Activated CD8-positive, alpha-beta memory T cell treated with anti-CD3 and anti-CD28 coated beads for 1 hour (primary cell): ENCODE data around the gene GPRIN1.
"Not testable (repeated sequence)": the region's sequence is repeated elsewhere in the genome, so short reads cannot be mapped to it uniquely, and the experiment has no call there.

Experiments used
- DNase-seq, 2 donors: peaks; one replicate each; pipeline ENCODE4 v3.0.0-alpha.2; 2020; ENCODE audit warnings: low read depth in 1 of 2; ENCODE audit errors: extremely low read depth in 1 of 2

Gene GPRIN1

DNA sequence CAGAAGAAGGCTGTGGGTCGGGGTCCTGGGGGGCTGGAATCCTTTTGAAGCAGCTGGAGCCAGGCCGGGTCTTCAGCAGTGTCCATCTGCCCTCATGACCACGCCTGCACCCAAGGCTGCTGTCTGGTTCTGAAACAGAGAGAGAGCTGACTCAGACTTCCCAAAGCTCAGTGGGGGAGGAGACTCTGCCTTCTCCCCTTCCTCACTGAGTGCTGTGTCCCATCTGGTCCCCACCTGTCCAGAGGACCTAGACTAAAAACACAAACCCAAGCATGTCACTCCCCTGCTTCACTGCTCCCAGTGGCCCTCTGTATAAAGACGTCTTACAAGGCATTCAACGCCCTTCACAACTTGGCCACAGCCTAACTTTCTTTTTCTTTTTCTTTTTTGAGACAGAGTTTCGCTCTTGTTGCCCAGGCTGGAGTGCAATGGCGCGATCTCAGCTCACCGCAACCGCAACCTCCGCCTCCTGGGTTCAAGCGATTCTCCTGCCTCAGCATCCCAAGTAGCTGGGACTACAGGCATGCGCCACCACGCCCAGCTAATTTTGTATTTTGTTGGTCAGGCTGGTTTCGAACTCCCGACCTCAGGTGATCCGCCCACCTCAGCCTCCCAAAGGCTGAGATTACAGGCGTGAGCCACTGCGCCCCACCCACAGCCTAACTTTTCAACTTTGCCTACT is 10.1 kb downstream of the GPRIN1 start:
- DNase-seq = not testable (repeated sequence)

DNA sequence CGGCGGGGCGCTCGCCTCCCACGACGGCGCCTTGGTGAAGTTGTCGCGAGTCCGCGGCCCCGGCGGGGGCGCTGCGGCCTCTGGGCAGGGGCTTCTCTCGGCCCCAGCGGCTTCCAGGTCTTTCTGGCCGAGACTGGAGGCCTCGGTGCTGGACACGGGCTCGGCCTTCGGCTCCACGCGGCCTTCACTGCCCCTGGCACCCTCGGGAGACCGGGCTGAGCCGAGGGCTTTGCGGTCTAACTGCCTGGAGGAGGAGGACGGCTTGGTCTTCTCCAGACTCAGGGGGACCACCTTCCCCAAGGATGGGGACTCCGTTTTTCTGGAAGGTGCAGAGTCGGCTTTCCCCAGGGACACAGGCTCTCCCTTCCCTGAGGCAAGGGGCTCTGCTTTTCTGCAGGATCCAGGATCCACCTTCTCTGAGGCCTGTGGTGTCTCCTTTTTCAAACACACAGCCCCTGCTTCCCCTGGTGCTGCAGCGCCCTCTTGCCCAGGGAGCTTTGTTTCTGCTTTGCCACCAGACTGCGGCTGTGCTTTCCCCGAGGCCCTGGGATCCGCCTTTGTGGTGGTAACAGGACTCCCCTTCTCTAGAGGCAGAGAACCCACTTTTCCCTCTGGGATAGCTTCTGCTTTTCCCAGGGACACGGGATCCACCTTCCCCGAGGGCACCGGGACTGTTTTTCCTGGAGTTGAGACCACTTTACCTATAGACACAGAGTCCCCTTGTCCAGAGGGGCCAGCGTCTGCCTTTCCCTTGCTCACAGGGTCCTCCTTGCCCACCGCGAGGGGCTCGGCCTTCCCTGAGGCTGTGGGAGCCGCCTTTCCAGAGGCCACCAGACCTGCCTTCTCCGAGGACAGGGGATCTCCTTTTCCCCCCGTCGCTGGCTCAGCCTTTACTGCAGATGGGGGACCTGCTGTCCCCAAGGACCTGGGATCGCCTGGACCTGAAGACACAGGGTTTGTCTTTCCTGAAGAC is 12.3 kb downstream of the GPRIN1 start:
- no peak for DNase-seq

DNA sequence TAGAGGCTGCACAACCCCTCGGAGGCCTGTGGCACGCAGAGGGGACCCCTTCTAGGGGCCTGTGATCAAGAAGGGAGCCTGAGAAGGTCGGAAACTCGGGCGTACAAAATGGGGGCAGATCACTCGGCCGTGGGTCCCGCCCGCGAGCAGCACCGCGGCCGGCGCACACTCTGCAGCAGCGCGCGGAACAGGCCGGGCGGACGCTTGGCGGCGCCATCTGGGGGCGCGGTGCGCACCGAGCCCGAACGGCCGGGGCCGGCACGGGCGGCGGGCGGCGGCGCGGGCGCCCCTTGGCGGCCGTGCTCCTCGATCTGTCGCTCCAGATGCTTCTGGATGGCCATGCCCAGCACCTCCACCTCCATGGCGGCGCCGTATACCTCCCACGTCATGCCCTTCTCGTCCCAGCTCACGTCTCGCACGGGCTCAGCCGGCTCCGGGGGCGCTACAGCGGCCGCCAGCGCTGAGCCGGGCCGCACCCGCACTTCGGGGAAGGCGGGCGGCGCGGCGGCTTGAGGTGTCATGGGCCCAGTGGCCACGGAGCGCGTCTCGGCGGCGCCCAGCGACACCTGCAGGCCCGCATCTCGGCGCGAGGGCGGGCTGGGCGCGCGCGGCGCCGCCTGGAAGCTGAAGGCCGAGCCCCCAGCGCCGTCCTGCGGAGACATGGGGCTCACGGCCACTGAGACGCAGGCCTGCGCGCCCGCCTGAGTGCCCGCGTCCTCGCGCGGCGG is 13.1 kb downstream of the GPRIN1 start:
- peak; percentile 27 to 51 for DNase-seq

DNA sequence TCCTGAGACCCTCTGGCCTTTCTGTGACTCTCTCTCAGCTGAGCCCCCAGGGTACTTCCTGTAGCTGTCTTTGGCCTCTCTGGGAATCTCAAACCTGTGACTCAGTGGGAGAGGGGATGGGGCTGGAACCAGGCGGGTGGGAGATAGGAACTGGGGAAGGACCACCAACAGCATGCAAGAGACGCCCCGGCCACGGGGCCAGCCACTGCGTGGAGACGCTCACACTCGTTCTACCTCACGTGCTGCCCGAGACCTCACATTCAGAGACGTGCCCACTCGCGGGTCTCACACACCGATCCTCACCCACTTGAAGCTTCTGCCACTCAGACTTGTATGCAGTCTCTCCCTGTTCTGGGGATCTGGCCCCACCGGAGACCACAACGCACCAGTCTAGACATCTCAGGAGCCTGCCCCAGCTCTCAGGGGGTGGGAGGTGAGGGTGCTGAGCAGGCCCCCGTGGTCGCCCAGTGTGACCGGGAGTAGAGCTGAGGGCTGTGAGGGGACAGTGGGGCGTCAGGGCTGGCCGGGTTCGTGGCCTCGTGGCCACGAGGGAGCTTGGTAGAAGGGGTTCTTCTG is 13.8 kb downstream of the GPRIN1 start:
- no peak for DNase-seq

DNA sequence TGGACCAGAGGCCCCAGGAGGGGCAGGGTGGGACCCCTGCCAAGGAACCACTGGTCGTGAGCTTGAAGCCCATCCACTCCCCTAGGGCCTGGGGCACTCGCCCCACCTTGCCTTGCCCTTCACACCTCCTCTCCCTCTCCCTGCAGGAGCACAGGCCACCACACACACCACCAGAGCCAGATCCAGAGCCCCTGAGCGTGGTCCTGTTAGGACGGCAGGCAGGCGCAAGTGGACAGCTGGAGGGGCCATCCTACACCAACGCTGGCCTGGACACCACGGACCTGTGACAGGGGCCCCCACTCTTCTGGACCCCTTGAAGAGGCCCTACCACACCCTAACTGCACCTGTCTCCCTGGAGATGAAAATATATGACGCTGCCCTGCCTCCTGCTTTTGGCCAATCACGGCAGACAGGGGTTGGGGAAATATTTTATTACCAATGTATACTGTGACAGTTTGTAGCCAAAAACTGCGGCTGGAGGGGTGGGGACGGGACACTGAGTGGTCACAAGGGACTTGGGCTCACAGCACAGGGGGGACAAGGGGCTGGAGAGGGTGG is 14.5 kb downstream of the GPRIN1 start:
- DNase-seq = no peak

DNA sequence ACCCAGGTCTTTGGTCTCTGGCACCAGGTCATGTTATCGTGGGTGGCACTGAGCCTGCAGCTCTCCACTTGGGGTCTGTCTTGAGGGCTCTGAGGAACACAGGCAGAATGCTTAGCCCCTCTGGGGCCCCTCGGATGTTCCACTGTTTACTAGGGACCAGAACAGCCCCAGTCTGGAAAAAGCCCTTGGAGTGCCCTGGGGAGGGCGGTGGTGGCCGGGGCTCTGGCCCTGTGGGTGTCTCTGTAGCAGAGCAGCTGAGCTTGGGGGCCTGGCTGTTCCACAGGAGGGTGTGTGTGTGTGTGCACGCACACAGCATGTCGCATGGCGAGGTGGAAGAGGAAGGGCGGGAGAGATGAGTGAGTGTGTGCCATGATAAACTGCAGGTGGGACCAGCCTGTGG is 15.4 kb downstream of the GPRIN1 start:
- DNase-seq = no peak

DNA sequence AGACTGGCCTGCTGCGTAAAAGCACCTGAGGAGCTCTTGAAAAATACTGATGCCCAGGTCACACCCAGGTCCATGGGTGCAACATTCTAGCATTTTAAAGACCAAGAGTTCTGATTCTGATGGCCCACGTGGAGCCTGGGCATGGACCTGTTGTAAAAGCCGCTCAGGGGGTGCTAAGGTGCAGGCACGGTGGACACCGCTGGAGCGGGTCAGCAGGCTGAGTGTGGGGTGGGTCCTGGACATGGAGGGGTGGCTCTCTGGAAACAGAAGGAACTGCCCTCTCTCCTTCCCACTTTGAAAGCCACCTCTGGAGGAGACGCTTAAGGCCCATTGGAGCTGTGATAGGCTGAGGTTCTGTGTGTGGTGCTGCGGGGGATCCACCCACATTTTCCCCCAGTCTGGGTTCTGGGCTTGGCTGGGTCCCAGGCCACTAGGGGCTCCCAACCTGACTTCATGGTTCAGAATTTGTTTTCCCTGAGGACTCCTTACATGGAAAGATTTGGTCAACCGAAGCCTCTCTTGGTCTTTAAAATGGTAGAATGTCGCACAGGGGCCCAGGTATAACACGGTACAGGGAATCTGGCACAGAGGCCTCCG is 16.6 kb downstream of the GPRIN1 start:
- DNase-seq = no peak

DNA sequence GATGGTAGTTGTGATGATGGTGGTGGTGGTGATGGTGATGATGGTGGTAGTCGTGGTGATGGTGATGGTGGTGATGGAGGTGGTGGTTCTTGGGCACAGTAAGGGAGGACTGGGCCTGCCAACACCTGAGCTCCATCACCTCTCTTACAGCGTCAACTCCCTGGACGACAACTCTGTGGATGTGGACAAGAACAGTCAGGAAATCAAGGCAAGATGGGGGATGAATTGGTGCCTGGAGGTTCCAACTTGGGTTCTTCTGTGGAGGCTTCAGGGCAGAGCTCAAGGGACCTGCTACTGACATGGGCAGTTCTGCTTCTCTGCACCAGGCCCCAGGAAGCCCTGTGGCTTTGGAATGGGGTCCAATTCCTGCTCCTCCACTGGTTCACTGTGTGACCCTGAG is 17.4 kb downstream of the GPRIN1 start:
- DNase-seq = no peak

DNA sequence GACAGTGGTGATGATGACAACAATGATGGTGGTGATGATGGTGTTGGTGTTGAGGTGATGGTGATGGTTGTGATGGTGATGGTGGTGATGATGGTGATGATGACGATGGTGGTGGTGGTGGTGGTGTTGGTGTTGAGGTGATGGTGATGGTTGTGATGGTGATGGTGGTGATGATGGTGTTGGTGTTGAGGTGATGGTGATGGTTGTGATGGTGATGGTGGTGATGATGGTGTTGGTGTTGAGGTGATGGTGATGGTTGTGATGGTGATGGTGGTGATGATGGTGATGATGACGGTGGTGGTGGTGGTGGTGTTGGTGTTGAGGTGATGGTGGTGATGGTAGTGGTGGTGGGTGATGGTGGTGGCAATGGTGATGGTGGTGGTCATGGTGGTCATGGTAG is 18.3 kb downstream of the GPRIN1 start:
- not testable (repeated sequence) for DNase-seq

DNA sequence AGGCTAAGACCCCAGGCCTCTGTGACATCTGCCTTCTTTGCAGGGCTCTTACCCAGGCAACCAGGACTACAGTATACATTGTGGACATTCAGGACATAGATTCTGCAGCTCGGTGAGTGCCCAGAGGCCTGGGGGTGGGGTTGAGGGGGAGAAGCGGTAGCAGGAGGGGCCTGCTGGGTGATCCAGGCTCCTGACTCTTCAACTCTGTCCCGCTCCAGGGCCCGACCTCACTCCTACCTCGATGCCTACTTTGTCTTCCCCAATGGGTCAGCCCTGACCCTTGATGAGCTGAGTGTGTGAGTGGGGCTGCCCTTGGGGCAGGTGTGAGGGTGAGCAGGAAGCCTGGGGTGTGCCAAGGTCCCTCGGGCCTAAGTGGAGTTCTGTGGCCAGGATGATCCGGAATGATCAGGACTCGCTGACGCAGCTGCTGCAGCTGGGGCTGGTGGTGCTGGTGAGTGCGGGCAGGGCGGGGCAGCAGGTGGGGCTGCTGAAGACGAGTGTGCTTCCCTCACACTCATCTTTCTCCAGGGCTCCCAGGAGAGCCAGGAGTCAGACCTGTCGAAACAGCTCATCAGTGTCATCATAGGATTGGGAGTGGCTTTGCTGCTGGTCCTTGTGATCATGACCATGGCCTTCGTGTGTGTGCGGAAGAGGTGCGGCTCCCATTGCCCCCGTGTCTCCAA is 19.8 kb downstream of the GPRIN1 start:
- no peak for DNase-seq

DNA sequence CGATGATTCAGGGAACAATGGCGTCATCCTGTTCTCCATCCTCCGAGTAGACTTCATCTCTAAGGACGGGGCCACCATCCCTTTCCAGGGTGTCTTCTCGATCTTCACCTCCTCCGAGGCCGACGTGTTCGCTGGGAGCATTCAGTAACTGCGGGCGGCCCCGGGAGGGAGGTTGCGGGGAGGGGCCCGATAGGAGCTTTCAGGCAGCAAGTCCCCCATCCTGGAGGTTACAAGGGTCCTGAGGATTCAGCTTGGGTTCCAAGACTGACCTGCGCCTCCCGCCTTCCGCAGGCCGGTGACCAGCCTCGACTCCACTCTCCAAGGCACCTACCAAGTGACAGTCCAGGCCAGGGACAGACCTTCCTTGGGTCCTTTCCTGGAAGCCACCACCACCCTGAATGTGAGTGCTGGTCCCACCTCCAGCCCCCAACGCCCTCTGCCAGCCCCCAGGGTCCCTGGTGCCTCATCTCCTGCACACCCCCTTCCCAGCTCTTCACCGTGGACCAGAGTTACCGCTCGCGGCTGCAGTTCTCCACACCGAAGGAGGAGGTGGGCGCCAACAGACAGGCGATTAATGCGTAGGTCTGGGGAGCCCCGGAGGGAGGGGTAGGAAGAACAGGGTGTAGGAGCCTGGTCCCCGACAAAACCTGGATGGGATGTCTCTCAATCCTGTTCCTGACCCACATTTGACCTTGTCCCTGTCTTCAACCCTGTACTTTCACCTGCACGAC is 20.8 kb downstream of the GPRIN1 start:
- no peak for DNase-seq

DNA sequence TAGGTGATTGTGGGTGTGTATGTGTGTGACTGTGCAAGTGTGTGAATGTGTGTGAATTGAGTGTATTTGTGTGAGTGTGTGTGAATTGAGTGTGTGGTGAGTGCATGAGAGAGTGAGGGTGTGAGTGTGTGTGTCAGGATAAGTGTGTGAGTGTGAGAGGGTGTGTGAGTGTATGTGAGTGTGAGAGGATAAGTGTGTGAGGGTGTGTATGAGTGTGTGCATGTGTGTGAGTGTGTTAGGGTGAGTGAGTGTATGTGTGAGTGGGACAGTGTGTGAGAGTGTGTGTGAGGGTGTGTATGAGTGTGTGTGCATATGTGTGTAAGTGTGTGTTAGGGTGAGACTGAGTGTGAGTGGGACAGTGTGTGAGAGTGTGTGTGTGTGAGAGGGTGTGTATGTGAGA is 21.7 kb downstream of the GPRIN1 start:
- DNase-seq = no peak

DNA sequence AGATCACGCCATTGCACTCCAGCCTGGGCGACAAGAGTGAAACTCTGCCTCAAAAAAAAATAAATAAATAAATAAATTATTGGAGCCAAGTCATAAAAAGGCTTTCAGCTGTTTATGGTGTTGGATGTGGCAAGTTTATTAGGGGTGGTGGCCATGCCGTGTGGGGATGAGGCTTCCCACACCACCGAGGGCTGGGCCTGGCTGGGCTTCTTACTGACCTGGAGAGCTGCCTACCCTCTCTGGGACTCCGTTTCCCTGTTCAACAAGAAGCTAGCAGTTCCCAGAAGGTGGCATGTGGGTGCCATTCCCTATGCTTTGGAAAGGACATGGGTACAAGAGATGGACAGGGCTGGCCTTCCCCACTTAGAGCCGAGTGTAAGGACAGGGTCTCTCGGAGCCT is 22.6 kb downstream of the GPRIN1 start:
- no peak for DNase-seq

DNA sequence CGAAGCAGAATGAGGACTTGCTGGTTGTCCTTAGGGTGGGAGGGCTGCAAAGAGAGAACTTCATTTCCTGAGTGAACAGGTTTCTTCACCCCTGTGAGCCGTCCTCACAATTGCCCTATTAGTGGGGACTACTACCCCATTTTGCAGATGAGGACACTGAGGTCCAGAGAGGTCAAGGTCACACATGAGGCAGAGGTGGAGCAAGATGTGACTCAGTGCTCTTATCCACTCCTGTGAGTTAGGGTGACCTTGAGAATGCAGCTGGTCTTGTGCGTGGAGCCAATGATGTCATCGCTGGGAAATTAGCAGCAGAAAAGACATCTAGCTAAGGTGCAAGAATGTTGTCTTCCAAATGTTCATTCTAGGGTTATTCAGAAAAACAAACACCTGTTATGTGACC is 26.9 kb downstream of the GPRIN1 start:
- DNase-seq = no peak

DNA sequence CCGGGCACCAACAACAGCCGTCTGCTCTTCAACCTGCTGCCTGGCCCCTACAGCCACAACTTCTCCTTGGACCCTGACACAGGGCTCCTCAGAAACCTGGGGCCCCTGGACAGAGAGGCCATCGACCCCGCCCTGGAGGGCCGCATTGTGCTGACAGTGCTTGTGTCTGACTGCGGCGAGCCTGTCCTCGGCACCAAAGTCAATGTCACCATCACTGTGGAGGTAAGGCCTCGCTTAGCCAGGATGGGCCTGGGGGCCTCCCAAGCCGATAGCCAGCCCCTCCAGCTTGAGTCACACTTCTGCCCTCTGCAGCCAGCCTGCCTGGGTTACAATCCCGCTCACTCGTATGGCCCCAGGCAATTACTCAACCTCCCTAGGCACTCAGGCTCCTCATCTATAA is 28.6 kb downstream of the GPRIN1 start:
- DNase-seq = no peak

DNA sequence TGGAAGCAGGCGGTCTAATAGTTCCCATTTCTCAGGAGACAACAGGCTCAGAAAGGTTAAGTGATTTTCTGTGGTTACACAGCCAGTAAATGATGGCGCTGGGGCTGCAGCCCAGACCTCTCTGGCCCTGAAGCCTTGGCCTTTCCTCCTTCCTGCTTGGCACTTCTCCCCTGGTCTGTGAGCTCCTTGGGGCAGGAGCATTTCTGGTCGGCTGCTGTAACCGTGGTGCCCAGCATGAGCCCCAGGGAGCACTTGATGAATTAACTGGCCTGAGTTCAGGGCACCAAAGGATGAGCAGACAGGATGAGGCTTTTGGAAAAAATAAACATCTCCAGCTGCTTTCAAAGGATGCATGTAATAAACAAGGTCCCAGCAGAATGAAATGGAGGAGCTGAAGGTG is 30.6 kb downstream of the GPRIN1 start:
- DNase-seq = no peak

DNA sequence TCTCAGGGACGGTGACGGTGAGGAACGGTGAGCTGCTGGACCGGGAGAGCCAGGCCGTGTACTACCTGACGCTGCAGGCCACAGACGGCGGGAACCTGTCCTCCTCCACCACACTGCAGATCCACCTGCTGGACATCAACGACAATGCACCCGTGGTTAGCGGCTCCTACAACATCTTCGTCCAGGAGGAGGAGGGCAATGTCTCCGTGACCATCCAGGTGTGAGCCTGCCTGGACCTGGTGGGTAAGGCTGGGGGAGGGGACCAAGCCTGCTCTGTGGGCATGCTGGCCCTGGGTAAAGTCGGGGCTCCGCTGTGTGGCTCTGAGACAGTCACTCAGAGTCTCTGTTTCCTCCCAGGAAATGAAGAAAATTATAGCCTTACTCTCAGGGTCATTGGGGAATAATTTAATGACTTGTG is 31.6 kb downstream of the GPRIN1 start:
- peak in 1 of 2 donors; percentile 11 for DNase-seq

DNA sequence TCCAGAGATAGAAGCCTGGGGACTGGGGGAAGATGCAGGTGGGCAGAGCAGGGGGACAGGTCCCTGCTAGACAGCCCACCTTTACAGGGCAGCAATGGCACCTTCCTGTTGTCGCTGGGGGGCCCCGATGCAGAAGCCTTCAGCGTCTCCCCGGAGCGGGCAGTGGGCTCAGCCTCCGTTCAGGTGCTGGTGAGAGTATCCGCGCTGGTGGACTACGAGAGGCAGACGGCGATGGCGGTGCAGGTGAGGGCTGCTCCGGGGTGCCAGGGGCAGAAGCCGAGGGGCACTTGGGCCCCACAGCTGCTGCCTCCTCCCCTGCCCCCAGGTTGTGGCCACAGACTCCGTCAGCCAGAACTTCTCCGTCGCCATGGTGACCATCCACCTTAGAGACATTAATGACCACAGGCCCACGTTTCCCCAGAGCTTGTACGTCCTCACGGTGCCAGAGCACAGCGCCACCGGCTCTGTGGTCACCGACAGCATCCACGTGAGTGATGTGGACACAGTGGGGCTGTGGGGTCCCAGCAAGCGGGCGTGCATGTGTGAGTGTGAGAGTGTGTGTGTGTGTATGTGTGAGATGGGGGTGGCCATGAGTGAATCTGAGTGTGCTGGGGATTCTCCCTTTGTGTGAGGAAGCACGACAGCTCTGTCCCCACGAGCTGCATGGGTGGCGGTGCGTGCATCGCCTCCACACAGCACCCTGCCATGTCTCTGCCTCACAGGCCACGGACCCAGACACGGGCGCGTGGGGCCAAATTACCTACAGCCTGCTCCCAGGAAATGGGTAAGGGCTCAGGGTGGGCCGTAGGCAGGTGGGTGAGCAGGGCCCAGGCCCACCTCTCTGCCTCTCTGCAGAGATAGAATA is 32.4 kb downstream of the GPRIN1 start:
- no peak for DNase-seq
